GM21515 (cell line): ENCODE data around the gene SH2B3.
"Not testable (repeated sequence)": the region's sequence is repeated elsewhere in the genome, so short reads cannot be mapped to it uniquely, and the experiment has no call there.

Source experiments
- ATAC-seq: cut with Tn5 transposase; IDR thresholded peaks from one replicate; pipeline ENCODE4 v1.9.1; 2021; ENCODE audit not compliant: unreplicated experiment

The SH2B3 gene

DNA sequence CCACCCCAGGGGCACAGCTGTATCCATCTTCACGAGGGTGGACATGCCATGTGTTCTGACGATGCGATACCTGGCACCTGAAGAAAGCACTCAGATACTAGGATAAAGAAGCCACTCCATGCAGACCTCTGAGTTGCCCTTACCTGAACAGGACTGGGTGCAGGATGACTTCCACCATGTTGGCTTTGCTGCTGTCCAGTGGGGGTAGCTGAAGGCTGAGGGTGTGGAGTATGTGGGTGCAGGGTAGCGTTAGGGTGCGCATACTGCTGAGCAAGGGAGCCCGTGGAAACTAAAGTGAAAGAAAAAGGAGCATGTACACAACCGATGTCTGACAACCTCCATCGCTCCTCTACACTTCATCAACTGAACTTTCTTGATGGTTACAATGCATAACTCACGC is 51.3 kb downstream of the SH2B3 start:
- ATAC-seq, result no peak

GRCh38 chr12:111457577-111457976 is 51.9 kb downstream of the SH2B3 start:
- no peak for ATAC-seq

DNA sequence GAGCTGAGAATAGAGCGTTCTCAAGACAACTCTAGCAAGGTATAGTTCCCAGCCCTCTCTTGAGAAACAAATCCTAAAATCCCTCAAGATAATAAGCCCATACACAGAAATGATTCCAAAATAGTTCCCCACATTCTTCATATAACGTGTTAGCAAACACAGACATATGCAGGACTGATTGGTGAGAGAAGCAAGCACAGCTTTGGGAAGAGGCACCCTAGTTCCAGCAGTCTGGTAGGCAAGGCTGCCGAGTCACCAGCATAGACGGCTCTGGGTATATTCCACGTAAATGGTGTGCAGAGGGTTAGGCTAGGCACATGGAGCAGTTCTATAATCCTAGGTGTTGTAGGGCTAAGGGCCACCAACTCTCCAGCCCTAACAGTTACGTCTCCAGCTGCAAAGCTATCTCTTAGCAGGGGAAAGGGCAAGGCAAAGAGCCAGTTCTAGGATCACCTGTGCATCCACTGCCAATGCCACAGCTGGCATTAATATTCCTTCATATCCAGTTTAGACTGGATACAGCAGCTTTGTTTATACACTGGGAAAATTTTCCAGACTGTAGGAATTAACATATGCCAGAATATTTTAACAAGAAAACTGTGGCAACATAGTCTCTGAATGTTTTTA is 52.9 kb downstream of the SH2B3 start:
- no peak for ATAC-seq

GRCh38 chr12:111460111-111460510 is 54.4 kb downstream of the SH2B3 start:
- not testable (repeated sequence) for ATAC-seq

DNA sequence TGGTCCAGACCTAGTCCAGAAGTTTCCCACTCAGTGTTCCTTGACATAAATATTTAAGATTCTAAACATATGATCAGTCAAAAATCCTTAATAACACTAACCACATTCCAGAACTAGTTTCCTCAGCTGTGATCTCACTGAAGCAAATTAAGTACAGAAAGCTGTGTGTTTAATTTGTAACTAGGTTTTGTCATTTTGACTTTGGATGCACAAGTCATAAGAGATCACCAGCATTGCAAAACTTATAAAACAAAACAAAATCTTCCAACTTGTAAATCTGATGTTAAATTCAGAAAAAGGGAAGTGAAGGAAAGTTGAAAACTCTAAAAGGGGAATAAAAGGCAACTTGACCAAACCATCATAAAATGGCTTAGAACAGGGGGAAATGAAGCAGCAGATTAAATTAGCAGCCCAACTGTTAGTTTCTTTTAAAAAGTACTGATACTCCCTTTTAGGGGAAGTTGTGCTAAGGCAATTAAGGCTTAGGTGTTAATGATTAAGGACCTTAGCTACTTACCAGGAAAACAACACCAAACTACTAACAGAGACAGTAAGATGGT is 56.6 kb downstream of the SH2B3 start:
- ATAC-seq, result no peak

DNA sequence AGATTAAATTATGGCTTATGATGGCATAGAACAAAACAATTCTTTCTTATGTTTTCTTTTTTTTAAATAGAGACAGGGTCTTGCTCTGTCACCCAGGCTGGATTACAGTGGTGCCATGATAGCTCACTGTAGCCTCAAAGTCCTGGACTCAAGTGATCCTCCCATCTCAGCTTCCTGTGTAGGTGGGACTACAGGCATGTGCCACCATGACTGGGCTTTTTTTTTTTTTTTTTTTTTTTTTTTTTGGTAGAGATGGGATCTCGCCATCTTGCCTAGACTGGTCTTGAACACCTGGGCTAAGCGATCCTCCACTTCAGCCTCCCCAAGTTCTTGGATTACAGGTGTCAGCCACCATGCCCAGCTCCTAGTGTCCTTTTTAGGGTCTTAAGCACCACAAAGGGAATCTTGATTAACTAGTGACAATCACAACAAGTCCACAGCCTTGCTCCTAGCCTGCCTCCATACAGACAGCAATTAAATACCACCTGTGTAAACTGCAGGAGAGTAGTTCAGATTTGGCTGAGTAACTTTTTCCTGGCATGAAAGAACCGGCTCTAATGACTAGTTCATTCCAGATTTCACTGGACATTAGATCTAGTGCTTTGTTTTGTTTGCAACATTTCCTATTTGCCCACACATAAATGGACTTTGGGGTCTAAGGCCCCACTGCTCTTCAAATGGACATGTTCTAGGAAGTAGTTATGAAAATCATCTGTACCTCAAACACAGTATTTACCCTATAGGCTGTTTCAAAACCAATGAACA is 61.6 kb downstream of the SH2B3 start:
- ATAC-seq, result no peak

DNA sequence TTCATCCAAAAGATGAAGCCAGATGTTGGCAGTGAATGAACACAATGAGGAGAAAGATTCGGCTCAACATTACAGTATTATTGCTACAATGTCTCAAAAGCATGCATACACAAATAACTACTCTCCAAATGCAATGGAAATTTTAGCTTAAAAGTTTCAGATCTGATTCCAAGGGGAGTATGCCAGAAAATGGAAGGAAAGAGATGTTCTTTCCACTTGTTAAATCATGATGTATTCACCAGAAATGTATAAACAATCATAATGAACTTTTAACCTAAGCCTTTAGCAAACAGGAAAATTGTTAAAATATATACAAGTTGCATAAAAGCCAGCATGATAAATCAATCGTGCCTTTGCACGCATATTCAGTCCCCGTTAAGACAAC is 62.1 kb downstream of the SH2B3 start:
- no peak for ATAC-seq

DNA sequence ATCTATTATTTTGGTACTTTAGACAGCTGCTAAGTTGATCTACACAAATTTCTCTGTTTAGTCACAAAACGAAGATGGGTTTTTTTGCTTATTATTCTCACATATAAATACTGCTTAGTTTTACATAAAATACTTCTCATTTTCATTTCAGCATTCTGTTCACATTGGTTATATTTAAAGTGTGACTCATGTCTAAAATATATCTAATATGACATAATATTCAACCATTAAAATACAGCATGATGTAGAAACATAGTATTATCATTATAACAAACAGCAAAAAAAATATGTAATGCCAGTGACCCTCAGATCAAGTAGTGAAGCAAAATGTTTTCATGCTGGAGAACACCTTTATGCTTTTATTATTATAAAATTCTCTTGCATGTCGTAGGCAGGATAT is 63.7 kb downstream of the SH2B3 start:
- no peak for ATAC-seq

GRCh38 chr12:111471236-111471635 is 65.5 kb downstream of the SH2B3 start:
- no peak for ATAC-seq

- no peak for ATAC-seq
Observed at GRCh38 chr12:111482462-111482861, 76.7 kb downstream of the SH2B3 start.

DNA sequence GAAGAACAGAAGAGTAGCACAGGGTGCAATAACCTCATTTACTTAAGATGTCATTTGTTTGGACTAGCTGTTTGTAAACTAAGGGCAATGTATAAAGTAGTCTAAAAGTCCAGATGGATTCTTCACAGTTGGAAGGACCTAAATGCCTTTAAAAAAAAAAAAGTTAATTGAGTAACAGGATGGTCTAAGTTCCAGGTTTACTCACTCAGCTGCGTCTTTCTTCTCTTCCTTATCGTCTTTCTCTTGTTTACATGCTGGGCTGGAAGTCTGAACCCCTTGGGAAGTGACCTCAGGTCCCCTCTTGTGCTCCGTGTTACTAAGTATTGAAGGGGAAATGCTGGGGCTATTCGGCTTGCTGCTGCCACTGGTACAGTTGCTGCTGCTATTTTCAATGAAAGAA is 82.5 kb downstream of the SH2B3 start:
- no peak for ATAC-seq

DNA sequence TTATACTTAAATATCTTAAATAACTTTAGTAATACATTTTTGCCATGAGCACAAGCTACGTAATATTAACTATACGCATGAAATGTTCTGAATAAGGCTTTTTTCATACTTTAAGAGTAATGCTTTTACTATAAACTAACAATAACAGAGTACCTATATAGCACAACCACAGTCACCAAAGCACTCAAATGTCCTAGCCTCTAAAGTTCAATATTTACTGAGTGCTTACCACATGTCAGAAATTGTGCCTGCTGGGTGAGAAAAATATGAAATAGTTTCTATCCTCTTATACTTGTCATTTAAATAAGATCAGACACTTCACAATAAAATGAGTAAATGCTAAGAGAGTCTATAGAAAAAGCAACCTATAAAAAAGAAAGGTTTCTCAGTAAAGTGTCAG is 83.1 kb downstream of the SH2B3 start:
- no peak for ATAC-seq

DNA sequence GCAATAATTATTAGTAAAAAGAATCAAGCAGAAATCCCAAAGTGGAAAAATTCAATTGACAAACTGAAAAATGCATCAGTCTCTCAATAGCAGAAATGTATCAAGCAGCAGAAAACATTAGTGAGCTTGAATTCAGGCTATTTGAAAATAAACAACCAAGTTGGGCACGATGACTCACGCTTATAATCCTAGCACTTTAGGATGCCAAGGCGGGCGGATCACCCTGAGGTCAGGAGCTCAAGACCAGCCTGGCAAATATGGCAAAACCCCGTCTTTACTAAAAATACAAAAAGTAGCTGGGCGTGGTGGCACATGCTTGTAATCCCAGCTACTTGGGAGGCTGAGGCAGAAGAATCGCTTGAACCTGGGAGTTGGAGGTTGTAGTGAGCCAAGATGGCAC is 87.3 kb downstream of the SH2B3 start:
- not testable (repeated sequence) for ATAC-seq

DNA sequence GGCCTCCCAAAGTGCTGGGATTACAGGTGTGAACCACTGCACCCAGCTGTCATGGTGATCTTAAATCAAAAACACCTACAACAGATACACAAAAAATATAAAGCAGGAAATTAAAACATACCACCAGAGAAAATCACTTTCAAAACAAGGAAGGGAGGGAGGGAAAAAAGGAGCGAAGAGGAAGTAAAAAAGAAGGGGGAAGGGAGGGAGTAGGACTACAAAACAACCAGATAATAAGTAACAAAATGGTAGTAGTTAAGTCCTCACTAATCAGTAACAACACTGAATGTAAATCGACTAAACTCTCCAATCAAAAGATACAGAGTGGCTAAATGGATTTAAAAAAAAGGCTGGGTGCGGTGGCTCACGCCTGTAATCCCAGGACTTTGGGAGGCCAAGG is 89.0 kb downstream of the SH2B3 start:
- no peak for ATAC-seq
